GM06990 (cell line): ENCODE data around the gene SPINK5.

Experiments used
- DNase-seq: peaks from one replicate; pipeline ENCODE4 v3.0.0-alpha.2; 2011; ENCODE audit not compliant: insufficient read length; ENCODE audit errors: extremely low read depth
- H3K27me3 ChIP-seq: replicated peaks from 2 replicates; pipeline ENCODE4 v1.6.0; 2011; ENCODE audit warnings: low read length; ENCODE audit not compliant: control insufficient read depth, insufficient read depth
- H3K36me3 ChIP-seq: 2 replicates; pipeline ENCODE4 v1.5.1; 2011; ENCODE audit warnings: low read length; ENCODE audit not compliant: control insufficient read depth, insufficient read depth
- H3K4me3 ChIP-seq: replicated peaks from 2 replicates; pipeline ENCODE4 v1.5.1; 2011; ENCODE audit warnings: low read depth, mild to moderate bottlenecking, control low read depth, low read length
- TF ChIP-seq, protein P1 (sequence below): IDR thresholded peaks from 2 replicates; pipeline ENCODE4 v1.5.1; 2011; ENCODE audit warnings: low read length, control low read depth, mild to moderate bottlenecking, inconsistent platforms; ENCODE audit not compliant: insufficient read depth, poor library complexity, severe bottlenecking

SPINK5 gene

DNA sequence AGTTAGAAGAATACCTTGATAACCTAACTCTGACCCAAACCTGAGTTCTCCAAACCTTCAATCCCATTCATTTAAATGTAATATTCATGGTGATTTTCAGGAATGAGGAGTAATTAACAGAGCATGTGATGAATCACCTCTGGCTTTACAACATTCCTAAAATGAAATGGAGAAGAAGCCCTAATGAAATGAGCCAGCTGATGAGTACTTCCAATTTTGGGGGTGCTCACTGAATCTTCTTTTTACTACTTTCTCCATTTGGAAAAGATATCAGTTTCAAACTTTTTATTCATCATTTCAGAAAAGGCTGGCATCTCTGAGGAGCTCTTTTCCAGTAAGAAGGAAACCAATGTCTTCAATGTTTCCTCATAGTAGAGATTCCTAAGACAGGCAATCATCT lies 2.9 kb upstream of the SPINK5 start:
- DNase-seq, result no peak
- Histone ChIP-seq H3K36me3 (no peaks in the 10 kb centered on the region), H3K27me3 (no peaks in the 10 kb centered on the region), H3K4me3 (no peak overlapping the region)
- TF ChIP-seq, protein P1, sequence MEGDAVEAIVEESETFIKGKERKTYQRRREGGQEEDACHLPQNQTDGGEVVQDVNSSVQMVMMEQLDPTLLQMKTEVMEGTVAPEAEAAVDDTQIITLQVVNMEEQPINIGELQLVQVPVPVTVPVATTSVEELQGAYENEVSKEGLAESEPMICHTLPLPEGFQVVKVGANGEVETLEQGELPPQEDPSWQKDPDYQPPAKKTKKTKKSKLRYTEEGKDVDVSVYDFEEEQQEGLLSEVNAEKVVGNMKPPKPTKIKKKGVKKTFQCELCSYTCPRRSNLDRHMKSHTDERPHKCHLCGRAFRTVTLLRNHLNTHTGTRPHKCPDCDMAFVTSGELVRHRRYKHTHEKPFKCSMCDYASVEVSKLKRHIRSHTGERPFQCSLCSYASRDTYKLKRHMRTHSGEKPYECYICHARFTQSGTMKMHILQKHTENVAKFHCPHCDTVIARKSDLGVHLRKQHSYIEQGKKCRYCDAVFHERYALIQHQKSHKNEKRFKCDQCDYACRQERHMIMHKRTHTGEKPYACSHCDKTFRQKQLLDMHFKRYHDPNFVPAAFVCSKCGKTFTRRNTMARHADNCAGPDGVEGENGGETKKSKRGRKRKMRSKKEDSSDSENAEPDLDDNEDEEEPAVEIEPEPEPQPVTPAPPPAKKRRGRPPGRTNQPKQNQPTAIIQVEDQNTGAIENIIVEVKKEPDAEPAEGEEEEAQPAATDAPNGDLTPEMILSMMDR, result no peak

DNA sequence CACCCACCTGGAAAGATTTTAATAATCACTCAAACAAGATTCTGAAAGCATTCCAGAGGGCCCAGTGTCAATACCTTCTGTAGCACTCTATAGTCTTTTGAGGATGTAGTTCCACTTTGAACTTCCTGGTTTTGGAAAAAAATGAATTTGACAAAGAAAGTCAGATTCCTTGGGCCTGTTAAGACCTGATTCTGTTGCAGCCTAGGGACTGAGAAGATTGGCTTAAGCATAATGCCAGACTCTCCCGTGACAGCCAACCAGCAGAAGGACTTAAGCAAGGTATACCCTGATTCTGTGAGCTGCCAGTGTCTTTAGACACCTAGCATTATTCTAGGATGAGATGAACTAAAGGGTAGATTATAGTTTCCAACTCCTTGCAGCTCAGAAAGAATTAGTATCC lies 6.8 kb downstream of the SPINK5 start:
- DNase-seq, result no peak
- no peaks in the 10 kb centered on the region for H3K27me3 ChIP-seq
- H3K4me3 ChIP-seq, result no peak overlapping the region
- H3K36me3 ChIP-seq, result no peaks in the 10 kb centered on the region
- TF ChIP-seq, protein P1, result no peak

DNA sequence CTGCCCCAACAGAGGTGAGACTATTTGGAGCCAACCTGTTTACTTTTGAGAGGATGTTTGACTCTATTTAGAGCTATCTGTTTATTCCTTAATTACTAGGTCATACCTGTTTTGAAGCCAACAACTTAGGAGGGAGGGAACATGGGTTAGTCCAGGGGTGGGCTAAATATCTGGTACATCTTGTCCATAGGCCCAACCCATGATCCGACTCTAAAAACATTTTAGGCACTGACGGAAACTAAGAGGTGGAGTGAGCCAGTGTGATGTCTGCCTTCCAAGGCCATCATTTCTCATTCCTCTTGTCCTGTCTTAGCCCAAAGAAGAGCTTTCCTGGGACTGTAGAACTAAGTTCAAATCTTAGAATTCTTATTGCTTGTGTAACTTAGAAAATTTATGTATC lies 8.4 kb downstream of the SPINK5 start:
- Histone ChIP-seq H3K4me3 (no peak overlapping the region), H3K27me3 (no peaks in the 10 kb centered on the region), H3K36me3 (no peaks in the 10 kb centered on the region)
- TF ChIP-seq, protein P1, result no peak
- DNase-seq, result no peak

DNA sequence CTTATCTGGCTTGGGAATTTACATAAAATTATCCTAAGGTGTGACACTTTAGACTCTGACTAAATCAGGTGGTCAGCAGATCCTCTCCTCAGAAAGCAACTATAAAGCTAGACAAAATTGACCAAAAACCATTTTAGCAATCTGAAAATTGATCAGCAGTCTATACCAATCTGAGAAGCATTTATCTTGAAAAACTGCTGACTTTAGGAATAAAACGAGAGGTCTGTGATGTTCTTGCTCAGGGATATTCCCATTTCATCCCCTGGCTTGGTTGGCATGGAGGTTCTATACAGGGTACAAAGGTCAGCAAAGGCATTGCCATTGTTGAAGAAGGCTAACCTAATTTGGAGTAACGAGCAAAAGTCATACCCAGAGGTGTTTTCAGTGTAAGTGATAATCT lies 11.7 kb downstream of the SPINK5 start:
- TF ChIP-seq, protein P1, result no peak
- no peaks in the 10 kb centered on the region for H3K36me3 ChIP-seq
- no peak overlapping the region for H3K4me3 ChIP-seq
- H3K27me3 ChIP-seq, result no peaks in the 10 kb centered on the region
- no peak for DNase-seq

DNA sequence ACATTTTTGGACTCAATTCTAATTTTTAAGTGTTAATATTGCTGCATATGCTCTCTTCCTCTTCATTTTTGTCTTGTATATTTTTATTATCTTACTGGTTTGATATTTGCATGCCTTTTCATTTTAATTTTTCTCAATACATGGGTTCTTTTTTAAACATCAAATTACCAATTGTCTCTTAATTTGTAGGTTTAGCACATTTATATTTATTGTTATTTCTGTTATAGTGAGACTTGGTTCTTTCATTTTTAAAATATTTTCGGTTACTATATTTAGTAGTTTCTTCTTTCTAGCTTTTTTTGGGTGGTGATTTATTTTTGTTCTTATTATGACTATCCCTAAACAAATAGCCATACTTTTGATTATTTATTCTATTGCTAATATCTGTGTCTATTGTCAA lies 19.4 kb downstream of the SPINK5 start:
- Histone ChIP-seq H3K4me3 (no peak overlapping the region), H3K36me3 (no peaks in the 10 kb centered on the region), H3K27me3 (no peaks in the 10 kb centered on the region)
- no peak for DNase-seq
- TF ChIP-seq, protein P1, result no peak

DNA sequence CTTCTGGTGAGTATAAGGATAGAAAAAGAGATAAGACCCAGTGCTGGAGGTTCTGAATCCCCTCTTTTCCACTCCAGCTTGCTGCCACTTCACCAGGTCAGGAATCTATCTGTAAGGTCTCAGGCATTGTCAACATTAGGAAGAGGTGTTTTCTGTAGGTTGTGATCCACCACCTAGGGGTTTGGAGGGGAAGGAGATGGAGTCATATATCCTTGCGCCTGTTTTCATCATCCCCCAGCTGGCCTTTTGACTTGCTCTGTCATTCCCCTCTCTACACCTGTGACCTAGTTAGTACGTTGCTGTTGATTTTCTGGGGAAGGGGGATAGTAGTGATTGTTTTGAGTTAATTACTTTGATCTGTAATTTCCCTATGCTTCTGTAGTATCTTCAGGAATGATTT lies 20.5 kb downstream of the SPINK5 start:
- Histone ChIP-seq H3K36me3 (no peaks in the 10 kb centered on the region), H3K27me3 (no peaks in the 10 kb centered on the region), H3K4me3 (no peak overlapping the region)
- TF ChIP-seq, protein P1, result no peak
- DNase-seq, result no peak
